RWPE1 (cell line): ENCODE measurements around the gene MED27.

Experiments used
- CTCF ChIA-PET: fragments of 350-600 bp; sonication (Branson Sonifier 250); formaldehyde crosslinking; extraction: SDS; loops from one replicate; lab custom pipeline; 2021; lab: Yijun Ruan, JAX
- POLR2A ChIA-PET: fragments of 400-600 bp; formaldehyde crosslinking; extraction: SDS; loops from one replicate; lab custom pipeline; 2020; ENCODE audit warnings: antibody characterized with exemption; ENCODE audit not compliant: low non-redundant PET; lab: Yijun Ruan, JAX
- DNase-seq: peaks from one replicate; pipeline ENCODE4 v3.0.0; 2012; ENCODE audit warnings: low spot score
- H3K27ac ChIP-seq: fragments of 450-650 bp; 2 replicates; pipeline ENCODE4 v1.5.1; 2017
- TF ChIP-seq, protein P1 (sequence below): fragments of 450-650 bp; conservative IDR thresholded peaks from 2 replicates; pipeline ENCODE4 v1.5.1; 2017; ENCODE audit warnings: low read depth, mild to moderate bottlenecking

MED27 gene

DNA sequence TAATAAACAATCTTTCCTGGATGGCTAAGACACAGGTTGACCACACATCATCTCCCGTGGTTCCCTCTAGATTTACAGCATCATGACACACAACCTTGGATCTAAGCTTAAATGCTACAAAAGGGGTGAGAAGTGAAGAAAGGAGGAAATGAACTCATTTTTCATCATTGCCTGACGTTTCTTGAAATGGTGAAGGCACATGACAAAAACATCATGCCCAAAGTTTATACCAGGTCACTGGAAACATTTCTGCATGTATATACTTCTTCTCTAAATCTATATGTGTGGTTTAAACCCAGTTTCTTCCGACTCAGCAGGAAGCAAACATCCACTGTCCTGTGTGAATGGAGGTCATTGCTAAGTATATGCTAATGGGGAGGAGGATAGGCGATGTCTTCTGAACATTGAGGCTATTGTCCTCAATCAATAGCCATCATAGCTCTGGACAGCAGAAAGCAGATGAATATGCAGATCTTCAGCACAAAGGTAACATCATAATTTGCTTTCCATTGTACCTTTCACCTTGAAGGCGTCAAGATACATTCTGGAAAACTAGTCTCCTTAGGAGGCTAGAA, 137.4 kb downstream of the MED27 start:
- TF ChIP-seq, protein P1, sequence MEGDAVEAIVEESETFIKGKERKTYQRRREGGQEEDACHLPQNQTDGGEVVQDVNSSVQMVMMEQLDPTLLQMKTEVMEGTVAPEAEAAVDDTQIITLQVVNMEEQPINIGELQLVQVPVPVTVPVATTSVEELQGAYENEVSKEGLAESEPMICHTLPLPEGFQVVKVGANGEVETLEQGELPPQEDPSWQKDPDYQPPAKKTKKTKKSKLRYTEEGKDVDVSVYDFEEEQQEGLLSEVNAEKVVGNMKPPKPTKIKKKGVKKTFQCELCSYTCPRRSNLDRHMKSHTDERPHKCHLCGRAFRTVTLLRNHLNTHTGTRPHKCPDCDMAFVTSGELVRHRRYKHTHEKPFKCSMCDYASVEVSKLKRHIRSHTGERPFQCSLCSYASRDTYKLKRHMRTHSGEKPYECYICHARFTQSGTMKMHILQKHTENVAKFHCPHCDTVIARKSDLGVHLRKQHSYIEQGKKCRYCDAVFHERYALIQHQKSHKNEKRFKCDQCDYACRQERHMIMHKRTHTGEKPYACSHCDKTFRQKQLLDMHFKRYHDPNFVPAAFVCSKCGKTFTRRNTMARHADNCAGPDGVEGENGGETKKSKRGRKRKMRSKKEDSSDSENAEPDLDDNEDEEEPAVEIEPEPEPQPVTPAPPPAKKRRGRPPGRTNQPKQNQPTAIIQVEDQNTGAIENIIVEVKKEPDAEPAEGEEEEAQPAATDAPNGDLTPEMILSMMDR = no peak
- ChIA-PET CTCF (interaction anchor here (0.6 kb wide), 1 partner anchor 230 kb away, joined by 5 read pairs; no protein-coding TSS in a partner anchor), POLR2A (no interaction called here)
- no peak for DNase-seq
- no peak overlapping the region for H3K27ac ChIP-seq

DNA sequence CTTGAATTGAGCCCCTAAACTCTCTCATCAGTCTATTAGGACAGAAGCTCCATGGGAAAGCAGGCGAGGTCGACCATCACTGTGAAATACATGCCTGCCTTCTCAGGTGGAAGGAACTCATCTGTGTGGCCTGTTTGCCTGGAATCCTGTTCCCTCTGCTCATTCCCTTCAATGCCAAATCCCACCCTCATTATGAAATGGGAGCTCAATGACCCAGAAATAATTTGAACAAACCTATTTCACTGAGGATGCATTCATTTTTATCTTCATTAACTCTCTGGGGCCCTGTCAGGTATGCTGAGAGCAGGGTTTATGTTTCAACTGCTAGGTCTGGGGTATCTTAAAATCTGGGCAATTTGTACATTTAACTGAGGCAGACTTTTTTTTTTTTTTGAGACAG, 142.2 kb downstream of the MED27 start:
- H3K27ac ChIP-seq = no peak overlapping the region
- DNase-seq = no peak
- ChIA-PET CTCF (interaction anchor here (0.7 to 0.8 kb wide), 3 partner anchors 34 to 1833 kb away, joined by 3 to 5 read pairs (median 3); no protein-coding TSS in a partner anchor), POLR2A (no interaction called here)
- TF ChIP-seq, protein P1 = no peak

DNA sequence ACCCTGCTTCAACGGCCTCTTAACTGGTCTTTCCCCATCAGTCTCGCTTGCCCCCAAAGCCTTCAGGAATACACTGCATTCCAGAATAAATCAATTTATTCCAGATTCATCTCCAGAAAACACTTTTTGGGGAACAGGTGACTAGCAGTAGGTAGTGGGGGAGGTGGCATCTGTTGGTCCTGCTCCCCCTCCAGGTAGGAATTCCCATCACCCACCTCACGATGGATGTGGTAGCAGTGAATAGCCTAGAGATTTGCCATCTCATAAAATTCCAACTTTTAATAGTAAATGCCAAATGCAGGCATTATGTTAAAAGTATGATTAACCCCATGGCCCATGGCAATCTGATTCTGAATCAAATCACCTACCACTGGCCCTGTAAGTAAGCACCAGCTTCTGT, 142.7 kb downstream of the MED27 start:
- no peak for DNase-seq
- TF ChIP-seq, protein P1 = no peak
- CTCF ChIA-PET = interaction anchor here (0.7 kb wide), 1 partner anchor 1834 kb away, joined by 3 read pairs; no protein-coding TSS in a partner anchor
- POLR2A ChIA-PET = no interaction called here
- H3K27ac ChIP-seq = no peak overlapping the region

DNA sequence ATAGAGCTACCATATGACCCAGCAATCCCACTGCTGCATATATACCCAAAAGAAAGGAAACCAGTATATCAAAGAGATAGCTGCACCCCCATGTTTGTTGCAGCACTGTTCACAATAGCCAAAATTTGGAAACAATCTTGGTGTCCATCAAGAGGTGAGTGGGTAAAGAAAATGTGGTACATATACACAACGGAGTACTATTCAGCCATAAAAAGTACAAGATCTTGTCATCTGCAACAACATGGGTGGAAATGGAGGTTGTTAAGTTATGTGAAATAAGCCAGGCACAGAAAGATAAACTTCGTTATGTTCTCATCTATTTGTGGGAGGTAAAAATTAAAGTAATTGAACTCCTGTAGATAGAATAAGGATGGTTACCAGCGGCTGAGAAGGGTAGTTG, 145.0 kb downstream of the MED27 start:
- POLR2A ChIA-PET = no interaction called here
- CTCF ChIA-PET = no interaction called here
- TF ChIP-seq, protein P1 = no peak

DNA sequence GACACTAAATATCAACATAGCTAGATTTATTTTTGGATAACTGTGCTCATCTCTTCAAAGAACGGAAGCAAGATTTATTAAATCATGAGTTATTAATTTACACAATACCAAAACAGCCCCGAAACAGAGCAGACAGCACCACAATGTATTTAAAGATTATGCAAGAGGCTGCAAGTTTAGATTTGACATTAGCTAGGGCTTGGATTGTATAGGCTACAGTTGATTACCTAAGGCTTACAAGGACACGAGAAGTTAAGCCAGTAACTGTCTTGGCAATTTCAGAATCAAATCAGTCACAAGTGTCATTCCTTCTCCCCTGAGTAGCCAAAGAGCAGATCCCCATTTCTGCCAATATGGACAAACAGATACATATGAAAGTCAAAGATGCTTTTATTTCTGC, 152.6 kb downstream of the MED27 start:
- ChIA-PET POLR2A (no interaction called here), CTCF (interaction anchor here (0.6 kb wide), 1 partner anchor 243 kb away, joined by 3 read pairs; no protein-coding TSS in a partner anchor)
- DNase-seq = no peak
- H3K27ac ChIP-seq = no peak overlapping the region
- TF ChIP-seq, protein P1 = no peak

More for the DNA sequence above, 145.0 kb downstream of the MED27 start:
- no peak overlapping the region for H3K27ac ChIP-seq
- DNase-seq = no peak

DNA sequence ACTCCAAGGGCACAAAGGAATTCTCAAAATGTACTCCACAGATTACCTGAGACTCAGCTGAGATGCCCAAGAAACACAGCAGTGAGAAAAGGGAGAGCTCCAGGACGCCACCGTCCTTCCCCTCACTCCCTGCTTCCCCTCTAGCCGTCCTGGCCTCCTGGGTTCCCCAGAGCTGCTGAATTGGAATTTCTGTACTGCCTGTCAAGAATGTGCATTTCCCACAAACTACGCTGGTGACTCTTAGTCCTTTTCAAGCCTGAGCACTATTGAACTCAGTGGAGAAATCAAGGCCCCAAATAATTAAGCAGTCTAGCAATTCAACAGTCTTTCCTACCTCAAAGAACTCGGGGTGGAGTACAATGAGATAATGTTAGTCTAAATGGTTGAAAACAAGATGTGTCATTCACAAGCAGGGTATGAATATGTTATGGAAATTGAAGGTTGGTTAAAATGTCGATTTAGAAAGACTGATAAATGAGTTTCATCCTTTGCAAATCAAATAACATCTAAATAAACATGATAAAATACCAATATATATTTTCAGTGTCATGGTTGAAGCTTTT, 153.2 kb downstream of the MED27 start:
- TF ChIP-seq, protein P1 = no peak
- CTCF ChIA-PET = no interaction called here
- POLR2A ChIA-PET = no interaction called here
- DNase-seq = no peak
- H3K27ac ChIP-seq = no peak overlapping the region
